ENCODE measurements around the gene PDE6G. TPM values are rescaled to one million over a fixed set of nuclear protein-coding genes. Genes with fewer than 3 reads are reported as not detected.
A peak's percentile ranks its signal among the peaks of the same experiment; 100 is the strongest.

Gene PDE6G
- 0.10 and 0.35 TPM in 2 replicates for total RNA-seq (2014; rRNA removed; shearing (Covaris generic))
- 0.42 and 1.0 TPM in 2 replicates for polyA plus RNA-seq (2015; cell fraction: cytosol; rRNA removed)
- 1.1 TPM in 1 of 2 replicates, not detected in the other for polyA plus RNA-seq (2015; cell fraction: nucleus; rRNA removed)

DNA sequence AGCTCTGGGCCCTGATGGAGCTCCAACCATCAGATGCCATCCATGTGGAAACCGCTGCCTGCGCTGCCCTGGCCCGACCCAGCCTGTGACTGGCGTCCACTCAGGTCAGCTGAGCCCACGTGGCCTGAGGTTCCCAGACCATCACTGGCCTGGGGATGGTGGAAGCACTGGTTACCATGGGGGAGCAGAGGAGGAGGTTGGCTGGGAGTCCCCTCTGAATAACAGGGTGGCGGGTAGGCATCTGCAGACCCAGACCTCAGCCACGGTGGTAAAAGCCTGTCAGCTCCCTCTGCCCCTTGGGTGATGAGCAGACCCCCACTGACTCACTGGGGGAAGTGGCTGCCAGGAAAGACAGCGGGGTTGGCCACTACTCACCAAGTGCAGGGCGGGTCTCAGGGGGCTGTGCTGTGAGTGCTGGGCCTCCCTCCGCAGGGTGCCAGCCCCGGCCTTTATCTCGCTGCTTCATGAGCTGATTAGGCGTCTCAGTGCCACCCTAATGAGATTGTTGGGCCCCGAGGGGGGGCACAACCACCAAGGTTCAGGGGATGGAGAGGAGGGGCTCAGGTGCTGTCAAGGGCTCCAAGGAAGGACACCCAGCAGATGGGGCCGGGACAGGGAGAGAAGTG is at the start of gene PDE6G:
Gene PDE6G (minus strand): TSS at position 425 of the 626 bp plus-strand sequence. CDS start 3,237 bp downstream, outside the sequence.
- DNase-seq (ENCODE audit: low read depth): no peak

GRCh38 chr17:81705518-81706231 is 49.3 kb upstream of the PDE6G start:
- no peak for DNase-seq (ENCODE audit: low read depth)

- no peak for DNase-seq (ENCODE audit: low read depth)
These were observed 47.7 kb upstream of the PDE6G start for GRCh38 chr17:81703747-81704654.

GRCh38 chr17:81702934-81703746 is 46.8 kb upstream of the PDE6G start, which contains the start of gene MRPL12:
MRPL12 (plus strand) TSS chr17:81703367; CDS start chr17:81703502, 135 bp downstream.
- DNase-seq (ENCODE audit: low read depth): peak; percentile 89

- no peak for DNase-seq (ENCODE audit: low read depth)
These were observed 45.1 kb upstream of the PDE6G start for GRCh38 chr17:81701288-81702071.

- DNase-seq (ENCODE audit: low read depth): no peak
These were observed 44.3 kb upstream of the PDE6G start for GRCh38 chr17:81700353-81701287.

DNA sequence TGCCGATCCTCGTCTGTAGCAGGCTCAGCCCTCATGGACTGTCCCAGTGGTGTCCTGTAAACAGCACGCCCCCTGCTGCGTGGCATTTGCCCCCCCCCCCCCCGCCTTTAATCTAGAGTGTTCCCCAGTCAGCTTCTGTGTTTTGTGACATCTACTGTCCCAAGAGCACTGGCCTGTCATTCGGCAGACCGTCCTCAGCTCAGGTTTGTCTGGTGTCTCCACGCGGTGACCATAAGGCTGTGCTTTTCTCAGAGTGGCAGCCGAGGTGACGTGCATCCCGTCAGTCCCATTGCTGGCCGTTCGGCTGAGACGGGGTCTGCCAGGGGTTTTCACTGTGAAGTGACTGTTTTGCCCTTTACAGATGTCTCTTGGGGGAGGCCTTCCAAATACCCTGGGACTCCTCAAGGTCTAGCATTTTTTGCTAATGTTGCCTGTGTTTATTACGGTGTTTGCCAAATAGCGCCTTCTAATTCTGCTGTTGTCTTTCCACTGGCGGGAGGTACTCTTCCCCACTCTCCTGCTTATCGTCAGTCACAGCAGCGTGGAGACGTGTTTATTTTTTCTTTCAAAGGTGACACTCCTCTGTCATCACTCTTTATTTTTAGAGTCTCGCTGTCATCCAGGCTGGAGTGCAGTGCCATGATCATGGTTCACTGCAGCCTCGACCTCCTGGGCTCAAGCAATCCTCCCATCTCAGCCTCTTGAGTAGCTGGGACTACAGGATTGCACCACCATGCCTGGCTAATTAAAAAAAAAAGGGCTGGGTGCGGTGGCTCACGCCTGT is 41.1 kb upstream of the PDE6G start:
- no peak for DNase-seq (ENCODE audit: low read depth)

DNA sequence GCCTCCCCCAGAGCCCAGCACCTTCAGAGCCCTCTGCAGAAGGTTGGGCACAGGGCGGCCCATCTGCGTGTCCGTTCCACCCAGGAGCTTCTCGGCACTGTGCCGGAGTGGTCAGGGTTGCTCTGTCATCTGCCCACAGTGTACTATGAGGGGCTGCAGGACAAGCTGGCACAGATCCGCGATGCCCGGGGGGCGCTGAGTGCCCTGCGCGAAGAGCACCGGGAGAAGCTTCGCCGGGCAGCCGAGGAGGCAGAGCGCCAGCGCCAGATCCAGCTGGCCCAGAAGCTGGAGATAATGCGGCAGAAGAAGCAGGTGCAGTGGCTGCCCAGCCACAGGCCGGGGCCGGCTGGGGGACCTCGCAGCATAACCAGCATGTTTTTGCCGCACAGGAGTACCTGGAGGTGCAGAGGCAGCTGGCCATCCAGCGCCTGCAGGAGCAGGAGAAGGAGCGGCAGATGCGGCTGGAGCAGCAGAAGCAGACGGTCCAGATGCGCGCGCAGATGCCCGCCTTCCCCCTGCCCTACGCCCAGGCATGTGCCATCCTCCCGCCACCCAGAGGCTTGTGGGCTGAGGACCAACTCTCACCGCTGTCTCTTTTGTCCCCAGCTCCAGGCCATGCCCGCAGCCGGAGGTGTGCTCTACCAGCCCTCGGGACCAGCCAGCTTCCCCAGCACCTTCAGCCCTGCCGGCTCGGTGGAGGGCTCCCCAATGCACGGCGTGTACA is 40.0 kb upstream of the PDE6G start:
- no peak for DNase-seq (ENCODE audit: low read depth)

DNA sequence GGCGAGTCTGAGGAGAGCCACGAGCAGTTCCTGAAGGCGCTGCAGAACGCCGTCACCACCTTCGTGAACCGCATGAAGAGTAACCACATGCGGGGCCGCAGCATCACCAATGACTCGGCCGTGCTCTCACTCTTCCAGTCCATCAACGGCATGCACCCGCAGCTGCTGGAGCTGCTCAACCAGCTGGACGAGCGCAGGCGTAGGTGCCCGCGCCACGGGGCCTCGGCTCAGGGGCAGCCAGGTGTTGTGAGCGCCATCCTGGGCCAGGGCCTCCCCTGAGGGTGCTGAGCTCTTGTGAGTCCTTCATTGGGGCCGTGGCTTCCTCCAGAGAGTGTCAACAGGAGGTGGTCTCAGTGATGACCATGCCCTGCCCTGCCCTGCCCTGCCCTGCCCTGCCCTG is 39.5 kb upstream of the PDE6G start:
- no peak for DNase-seq (ENCODE audit: low read depth)

DNA sequence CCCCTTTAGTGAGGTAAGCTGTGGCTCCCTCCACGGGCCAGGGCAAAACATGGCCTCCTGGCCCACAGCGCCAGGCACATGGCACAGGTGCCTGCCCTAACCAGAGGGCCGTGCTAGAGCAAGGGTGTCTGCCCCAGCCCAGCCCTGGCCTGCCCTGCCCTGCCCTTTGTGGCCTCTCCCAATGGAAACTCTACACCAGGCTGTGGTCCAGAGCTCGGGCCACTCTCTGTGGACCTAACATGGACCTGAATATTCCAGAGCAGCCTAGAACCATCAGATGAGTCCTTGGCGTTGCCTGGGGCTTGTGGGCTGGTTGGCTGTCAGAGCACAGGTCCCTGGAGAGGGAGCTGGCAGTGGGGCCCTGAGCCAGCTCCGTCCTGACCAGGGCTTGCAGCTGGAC is 38.9 kb upstream of the PDE6G start:
- DNase-seq (ENCODE audit: low read depth): no peak

DNA sequence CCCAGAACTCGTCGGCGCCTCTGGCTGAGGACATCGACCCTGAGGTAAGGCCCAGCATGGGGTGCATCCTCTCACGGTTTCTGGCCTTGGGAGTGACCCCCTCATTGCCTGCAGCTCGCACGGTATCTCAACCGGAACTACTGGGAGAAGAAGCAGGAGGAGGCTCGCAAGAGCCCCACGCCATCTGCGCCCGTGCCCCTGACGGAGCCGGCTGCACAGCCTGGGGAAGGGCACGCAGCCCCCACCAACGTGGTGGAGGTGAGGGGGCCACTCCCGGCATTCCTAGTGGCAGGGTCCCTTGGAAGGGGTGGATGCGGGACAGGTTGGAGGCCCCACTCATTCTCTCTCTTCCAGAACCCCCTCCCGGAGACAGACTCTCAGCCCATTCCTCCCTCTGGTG is 38.5 kb upstream of the PDE6G start:
- DNase-seq (ENCODE audit: low read depth): no peak

- DNase-seq (ENCODE audit: low read depth): no peak
These were observed 37.3 kb upstream of the PDE6G start for GRCh38 chr17:81693509-81694210.

GRCh38 chr17:81691608-81692007 is 35.3 kb upstream of the PDE6G start:
- no peak for DNase-seq (ENCODE audit: low read depth)

- DNase-seq (ENCODE audit: low read depth): no peak
These were observed 34.9 kb upstream of the PDE6G start for GRCh38 chr17:81691196-81691595.

GRCh38 chr17:81690549-81690948 is 34.2 kb upstream of the PDE6G start:
- no peak for DNase-seq (ENCODE audit: low read depth)

GRCh38 chr17:81690066-81690465 is 33.7 kb upstream of the PDE6G start:
- DNase-seq (ENCODE audit: low read depth): no peak

GRCh38 chr17:81688616-81689015 is 32.3 kb upstream of the PDE6G start:
- DNase-seq (ENCODE audit: low read depth): no peak
